ENCODE results near the gene LGR6.

DNA sequence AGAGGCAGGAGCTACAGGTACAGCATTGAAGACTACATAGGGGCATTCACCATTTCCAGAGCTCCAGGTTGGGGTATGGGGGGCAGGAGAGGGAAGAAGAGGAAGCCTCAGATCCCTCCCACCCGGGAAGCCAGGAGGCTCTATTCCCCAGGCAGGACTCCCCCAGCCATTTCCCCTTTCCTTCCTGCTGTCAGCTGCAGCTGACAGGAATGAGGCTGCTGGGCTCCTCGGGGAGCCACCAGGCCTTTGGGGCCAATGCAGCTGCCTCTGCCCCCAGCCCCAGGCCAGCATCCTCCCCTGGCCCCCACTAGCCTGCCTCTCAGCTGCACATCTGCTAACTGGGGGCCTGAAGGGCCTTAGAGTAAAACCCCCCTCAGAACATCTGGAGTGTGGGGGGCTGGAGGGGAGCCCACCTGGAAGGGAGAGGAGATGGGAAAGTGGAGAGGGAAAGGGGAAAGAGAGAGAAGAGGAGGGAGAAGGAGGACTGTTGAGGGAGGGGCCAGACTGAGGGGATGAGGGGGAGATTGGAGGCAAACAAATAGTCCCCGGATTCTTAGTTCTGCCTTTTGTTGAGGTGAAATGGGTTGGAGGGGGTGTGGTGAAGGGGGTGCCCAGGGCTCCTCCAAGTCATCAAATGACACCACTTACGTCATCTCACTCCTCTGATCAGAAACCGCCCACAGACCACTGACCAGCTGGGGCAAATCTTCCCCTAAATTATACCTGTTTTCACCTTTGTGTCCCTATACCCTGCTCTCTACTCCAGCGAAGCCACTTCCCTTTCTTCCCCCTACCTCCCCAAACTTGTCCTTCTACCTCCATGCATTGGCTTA, 58.0 kb downstream of the LGR6 start:
- TF ChIP-seq, protein P1, sequence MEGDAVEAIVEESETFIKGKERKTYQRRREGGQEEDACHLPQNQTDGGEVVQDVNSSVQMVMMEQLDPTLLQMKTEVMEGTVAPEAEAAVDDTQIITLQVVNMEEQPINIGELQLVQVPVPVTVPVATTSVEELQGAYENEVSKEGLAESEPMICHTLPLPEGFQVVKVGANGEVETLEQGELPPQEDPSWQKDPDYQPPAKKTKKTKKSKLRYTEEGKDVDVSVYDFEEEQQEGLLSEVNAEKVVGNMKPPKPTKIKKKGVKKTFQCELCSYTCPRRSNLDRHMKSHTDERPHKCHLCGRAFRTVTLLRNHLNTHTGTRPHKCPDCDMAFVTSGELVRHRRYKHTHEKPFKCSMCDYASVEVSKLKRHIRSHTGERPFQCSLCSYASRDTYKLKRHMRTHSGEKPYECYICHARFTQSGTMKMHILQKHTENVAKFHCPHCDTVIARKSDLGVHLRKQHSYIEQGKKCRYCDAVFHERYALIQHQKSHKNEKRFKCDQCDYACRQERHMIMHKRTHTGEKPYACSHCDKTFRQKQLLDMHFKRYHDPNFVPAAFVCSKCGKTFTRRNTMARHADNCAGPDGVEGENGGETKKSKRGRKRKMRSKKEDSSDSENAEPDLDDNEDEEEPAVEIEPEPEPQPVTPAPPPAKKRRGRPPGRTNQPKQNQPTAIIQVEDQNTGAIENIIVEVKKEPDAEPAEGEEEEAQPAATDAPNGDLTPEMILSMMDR (IDR thresholded peaks at IDR 0.05): no peak
- no peak for TF ChIP-seq SIN3A (IDR thresholded peaks at IDR 0.05; ENCODE audit: borderline replicate concordance, insufficient read depth, low read depth, low read length)
- TF ChIP-seq POLR2AphosphoS5 (IDR thresholded peaks at IDR 0.05; ENCODE audit: low read depth, low read length): no peak
- TF ChIP-seq, protein P2, sequence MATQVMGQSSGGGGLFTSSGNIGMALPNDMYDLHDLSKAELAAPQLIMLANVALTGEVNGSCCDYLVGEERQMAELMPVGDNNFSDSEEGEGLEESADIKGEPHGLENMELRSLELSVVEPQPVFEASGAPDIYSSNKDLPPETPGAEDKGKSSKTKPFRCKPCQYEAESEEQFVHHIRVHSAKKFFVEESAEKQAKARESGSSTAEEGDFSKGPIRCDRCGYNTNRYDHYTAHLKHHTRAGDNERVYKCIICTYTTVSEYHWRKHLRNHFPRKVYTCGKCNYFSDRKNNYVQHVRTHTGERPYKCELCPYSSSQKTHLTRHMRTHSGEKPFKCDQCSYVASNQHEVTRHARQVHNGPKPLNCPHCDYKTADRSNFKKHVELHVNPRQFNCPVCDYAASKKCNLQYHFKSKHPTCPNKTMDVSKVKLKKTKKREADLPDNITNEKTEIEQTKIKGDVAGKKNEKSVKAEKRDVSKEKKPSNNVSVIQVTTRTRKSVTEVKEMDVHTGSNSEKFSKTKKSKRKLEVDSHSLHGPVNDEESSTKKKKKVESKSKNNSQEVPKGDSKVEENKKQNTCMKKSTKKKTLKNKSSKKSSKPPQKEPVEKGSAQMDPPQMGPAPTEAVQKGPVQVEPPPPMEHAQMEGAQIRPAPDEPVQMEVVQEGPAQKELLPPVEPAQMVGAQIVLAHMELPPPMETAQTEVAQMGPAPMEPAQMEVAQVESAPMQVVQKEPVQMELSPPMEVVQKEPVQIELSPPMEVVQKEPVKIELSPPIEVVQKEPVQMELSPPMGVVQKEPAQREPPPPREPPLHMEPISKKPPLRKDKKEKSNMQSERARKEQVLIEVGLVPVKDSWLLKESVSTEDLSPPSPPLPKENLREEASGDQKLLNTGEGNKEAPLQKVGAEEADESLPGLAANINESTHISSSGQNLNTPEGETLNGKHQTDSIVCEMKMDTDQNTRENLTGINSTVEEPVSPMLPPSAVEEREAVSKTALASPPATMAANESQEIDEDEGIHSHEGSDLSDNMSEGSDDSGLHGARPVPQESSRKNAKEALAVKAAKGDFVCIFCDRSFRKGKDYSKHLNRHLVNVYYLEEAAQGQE (IDR thresholded peaks at IDR 0.05; ENCODE audit: insufficient read depth in 1 of 2, low read depth in 2 of 2, low read length in 1 of 2): no peak
- no peak for TF ChIP-seq TCF7L2 (IDR thresholded peaks at IDR 0.05; ENCODE audit: low read depth, low read length)

All from Panc1 (cell line).